GM21576 (cell line): ENCODE measurements around the gene CPT1A.

Source experiments
- ATAC-seq: cut with Tn5 transposase; IDR thresholded peaks from one replicate; pipeline ENCODE4 v1.9.1; 2021; ENCODE audit warnings: mild to moderate bottlenecking, moderate library complexity; ENCODE audit not compliant: unreplicated experiment

Gene CPT1A

GRCh38 chr11:68832476-68833181 lies 9.1 kb downstream of the CPT1A start:
- no peak for ATAC-seq

- ATAC-seq = no peak
Observed at GRCh38 chr11:68831124-68831523, 10.6 kb downstream of the CPT1A start.

- ATAC-seq = no peak
Observed at GRCh38 chr11:68829581-68829980, 12.1 kb downstream of the CPT1A start.

GRCh38 chr11:68828957-68829356 lies 12.8 kb downstream of the CPT1A start:
- ATAC-seq = no peak

- no peak for ATAC-seq
Observed at GRCh38 chr11:68828155-68828931, 13.4 kb downstream of the CPT1A start.

GRCh38 chr11:68827733-68828132 lies 14.0 kb downstream of the CPT1A start:
- ATAC-seq = no peak

GRCh38 chr11:68826726-68827125 lies 15.0 kb downstream of the CPT1A start:
- ATAC-seq = no peak

- no peak for ATAC-seq
Observed at GRCh38 chr11:68825571-68825970, 16.1 kb downstream of the CPT1A start.

- ATAC-seq = no peak
Observed at GRCh38 chr11:68822546-68822945, 19.2 kb downstream of the CPT1A start.

GRCh38 chr11:68821670-68822069 lies 20.0 kb downstream of the CPT1A start:
- no peak for ATAC-seq

- no peak for ATAC-seq
Observed at GRCh38 chr11:68819362-68819761, 22.4 kb downstream of the CPT1A start.

GRCh38 chr11:68818181-68818580 lies 23.5 kb downstream of the CPT1A start:
- ATAC-seq = no peak

GRCh38 chr11:68817554-68817953 lies 24.2 kb downstream of the CPT1A start:
- ATAC-seq = no peak

- ATAC-seq = no peak
Observed at GRCh38 chr11:68816917-68817419, 24.7 kb downstream of the CPT1A start.

GRCh38 chr11:68816251-68816776 lies 25.4 kb downstream of the CPT1A start:
- ATAC-seq = no peak

GRCh38 chr11:68813773-68814172 lies 27.9 kb downstream of the CPT1A start:
- no peak for ATAC-seq

GRCh38 chr11:68812526-68812925 lies 29.2 kb downstream of the CPT1A start:
- no peak for ATAC-seq

GRCh38 chr11:68810164-68810563 lies 31.6 kb downstream of the CPT1A start:
- ATAC-seq = no peak

- ATAC-seq = no peak
Observed at GRCh38 chr11:68809506-68809905, 32.2 kb downstream of the CPT1A start.

- no peak for ATAC-seq
Observed at GRCh38 chr11:68808787-68809186, 32.9 kb downstream of the CPT1A start.

GRCh38 chr11:68806931-68807844 lies 34.5 kb downstream of the CPT1A start:
- no peak for ATAC-seq
